GDM1 (cell line): ENCODE measurements around the gene TMEM108.

Experiments
- DNase-seq: peaks from one replicate; lab custom pipeline; 2025; lab: John Stamatoyannopoulos, UW

The TMEM108 gene

GRCh38 chr3:133230195-133230594 is 192.0 kb downstream of the TMEM108 start:
- DNase-seq: no peak

DNA sequence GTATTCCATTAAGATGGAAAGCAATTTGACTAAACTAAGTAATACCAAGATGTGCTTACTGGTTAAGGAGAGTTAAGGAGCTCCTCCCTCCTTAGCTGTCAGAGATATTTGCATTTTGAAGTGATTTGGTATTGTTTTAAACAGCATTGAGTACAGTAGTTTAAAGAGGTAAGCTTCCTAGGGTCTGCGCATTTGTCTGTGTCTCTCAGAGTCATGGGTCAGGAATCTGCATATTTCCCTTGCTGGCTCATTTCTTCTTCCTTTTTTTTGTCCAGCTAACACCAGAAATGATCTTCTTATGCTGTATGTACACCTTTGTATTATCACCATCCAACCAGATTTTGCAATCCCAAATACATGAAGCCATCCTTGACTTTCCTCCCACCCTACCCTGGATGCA is 198.7 kb downstream of the TMEM108 start:
- no peak for DNase-seq

DNA sequence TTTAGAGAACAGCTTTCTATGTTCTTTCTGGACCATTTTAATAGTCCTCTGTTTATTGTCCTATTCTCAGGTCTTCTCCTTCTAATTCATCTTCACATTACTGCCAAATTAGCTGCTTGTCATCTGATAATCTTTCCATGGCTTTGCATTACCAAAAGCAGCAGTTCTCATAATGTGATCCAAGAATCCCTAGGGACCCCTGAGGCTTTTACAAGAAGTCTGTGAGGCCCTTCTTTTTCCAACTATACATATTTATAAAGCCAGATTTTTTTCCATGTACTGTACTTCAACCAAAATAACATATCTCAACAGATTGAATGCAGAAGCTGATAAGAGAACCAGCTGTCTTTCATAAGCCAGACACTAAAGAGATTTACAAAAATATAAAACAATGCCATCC is 199.2 kb downstream of the TMEM108 start:
- no peak for DNase-seq

GRCh38 chr3:133238015-133238414 is 199.8 kb downstream of the TMEM108 start:
- DNase-seq: no peak

DNA sequence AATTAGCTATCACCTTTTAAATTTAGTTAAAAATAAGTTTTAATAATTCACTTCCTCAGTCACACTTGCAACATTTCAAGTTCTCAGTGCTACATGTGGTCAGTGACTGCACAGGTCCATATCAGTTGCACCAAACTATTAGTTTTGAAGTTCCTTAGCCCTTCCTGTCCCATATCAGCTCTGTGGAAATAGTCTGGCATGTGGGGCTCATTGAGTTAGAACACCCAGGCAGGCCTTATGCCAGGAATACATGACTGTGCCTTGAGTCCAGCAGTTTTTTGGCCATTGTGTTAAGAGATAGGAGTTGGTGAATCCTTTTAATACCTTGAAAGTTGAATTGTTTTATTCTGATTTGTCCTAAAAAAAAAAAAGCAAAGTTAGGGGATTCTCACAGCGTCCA is 207.9 kb downstream of the TMEM108 start:
- no peak for DNase-seq

DNA sequence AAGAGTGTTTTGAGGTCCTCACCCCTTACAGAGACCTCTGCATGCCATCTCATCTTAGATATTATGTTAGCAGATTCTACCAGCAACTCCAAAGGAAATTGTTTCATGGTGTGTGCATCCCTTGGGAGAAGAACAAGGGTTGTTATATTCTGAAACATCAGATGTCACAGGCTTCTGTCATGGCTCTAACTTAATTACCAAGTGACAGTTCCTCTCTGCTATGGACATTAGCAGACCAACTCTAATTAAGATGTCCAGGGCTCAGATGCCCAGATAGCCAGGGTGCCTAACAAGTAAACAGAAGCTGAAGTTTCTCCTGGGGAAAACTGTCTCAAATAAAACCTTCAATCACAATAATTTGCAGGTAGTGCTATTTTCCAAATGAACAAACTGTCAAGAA is 208.6 kb downstream of the TMEM108 start:
- no peak for DNase-seq

- no peak for DNase-seq
Observed at GRCh38 chr3:133248389-133248788, 210.2 kb downstream of the TMEM108 start.

- no peak for DNase-seq
Observed at GRCh38 chr3:133249490-133249889, 211.3 kb downstream of the TMEM108 start.

GRCh38 chr3:133254151-133254550 is 216.0 kb downstream of the TMEM108 start:
- DNase-seq: no peak

GRCh38 chr3:133254716-133255115 is 216.5 kb downstream of the TMEM108 start:
- no peak for DNase-seq

GRCh38 chr3:133256787-133257483 is 218.7 kb downstream of the TMEM108 start:
- DNase-seq: no peak

DNA sequence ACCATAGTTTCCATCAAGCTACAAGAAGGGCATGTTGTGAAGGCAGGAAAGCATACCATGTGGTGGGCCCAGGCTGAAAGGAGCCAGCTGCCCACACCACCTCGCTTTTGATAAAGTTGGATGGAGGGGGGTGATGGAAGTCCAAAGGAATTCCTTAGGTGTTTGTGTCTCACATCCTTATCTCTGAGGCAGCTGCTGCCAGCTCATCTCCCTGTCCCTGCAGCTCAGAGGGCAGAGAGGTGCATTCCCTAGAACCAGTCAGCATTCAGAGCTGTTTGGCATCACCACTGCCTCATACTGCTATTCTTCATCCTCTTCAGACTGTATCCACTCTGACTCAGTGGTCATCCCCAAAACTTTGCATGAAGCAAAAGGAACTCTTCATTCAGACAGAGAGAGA is 220.2 kb downstream of the TMEM108 start:
- DNase-seq: no peak

- DNase-seq: no peak
Observed at GRCh38 chr3:133259767-133260166, 221.6 kb downstream of the TMEM108 start.

- DNase-seq: no peak
Observed at GRCh38 chr3:133262333-133262732, 224.1 kb downstream of the TMEM108 start.

DNA sequence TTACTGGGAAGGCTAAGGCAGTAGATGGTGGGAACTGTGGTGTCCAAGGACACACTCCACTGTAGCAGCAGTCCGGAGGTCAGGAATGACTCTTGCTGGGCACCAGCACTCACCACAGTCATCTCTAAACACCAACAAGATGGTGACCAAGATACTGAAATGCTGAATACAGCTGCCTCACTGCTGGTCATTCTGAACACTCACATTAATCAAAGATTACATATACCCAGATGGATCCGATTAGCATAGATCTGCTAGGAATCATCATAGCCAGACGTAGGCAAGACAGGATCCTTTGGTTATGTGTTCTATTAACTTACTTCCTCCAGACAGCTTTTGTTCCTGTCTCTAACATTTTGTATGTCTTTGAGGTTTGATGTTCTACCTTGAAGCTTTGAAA is 226.7 kb downstream of the TMEM108 start:
- DNase-seq: no peak

DNA sequence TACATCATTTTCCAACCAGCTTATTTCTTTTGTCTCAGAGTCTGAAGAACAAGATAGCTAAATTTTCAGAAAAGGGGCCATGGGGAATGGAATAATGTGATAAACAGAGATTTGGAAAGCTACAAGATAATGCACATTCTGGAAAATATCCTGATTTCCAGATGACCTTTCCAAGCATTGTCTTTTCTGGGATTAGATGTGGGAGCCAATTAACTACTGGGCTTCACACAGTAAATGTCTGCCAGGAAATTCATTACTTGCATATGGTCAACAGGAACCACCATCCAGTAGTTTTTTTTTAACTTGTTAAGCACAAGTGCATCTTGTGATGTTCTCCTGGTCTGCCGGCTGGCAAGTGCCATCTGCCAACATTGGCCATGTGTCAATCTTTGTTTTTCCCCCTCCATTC is 230.5 kb downstream of the TMEM108 start:
- DNase-seq: no peak

- no peak for DNase-seq
Observed at GRCh38 chr3:133269393-133269792, 231.2 kb downstream of the TMEM108 start.

- no peak for DNase-seq
Observed at GRCh38 chr3:133270631-133271030, 232.4 kb downstream of the TMEM108 start.

GRCh38 chr3:133271042-133271441 is 232.9 kb downstream of the TMEM108 start:
- DNase-seq: no peak

DNA sequence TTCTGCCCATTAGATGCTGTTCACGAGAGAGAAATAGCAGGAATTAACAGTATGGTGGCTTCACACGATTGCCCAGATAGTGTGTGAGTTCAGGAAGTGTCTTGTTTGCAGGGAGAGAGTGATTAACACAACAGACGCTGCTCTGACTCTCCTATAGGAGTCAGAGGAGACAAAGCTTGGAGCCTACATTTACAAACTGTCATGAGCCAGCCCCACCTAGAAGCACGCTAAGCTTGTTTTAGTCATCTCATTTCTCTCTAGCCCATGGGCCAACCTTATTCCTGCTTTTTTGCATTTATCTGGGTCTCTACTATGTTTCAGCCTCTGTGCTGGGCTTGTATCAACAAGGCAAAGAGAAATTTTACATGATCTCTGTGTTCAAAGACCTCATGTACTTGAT is 233.3 kb downstream of the TMEM108 start:
- no peak for DNase-seq

- DNase-seq: no peak
Observed at GRCh38 chr3:133273346-133273745, 235.2 kb downstream of the TMEM108 start.

GRCh38 chr3:133274477-133274876 is 236.3 kb downstream of the TMEM108 start:
- DNase-seq: no peak

DNA sequence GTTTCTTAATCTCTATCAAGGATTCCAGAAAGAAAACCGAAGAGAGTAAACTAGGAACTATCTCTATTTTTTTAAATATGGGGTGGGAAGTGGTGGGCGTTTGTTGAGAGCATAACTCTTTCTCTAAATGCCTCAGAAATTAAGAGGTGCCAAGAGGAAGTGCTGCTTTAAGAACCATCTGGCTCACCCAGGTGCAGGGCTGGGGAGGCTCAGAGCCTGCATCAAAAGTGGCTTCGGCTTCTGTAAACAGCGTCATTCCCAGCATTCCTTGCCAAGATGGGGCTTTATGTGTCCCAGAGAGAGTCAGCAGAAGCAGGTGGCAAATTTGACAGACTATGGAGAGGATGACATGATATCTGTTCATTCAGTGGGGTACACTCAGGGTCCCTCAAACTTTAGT is 238.4 kb downstream of the TMEM108 start:
- no peak for DNase-seq

- no peak for DNase-seq
Observed at GRCh38 chr3:133277813-133278212, 239.6 kb downstream of the TMEM108 start.
